Left lung (tissue), 10 donors: ENCODE measurements around the gene ZBTB40. TPM values are rescaled to one million over a fixed set of nuclear protein-coding genes. Genes with fewer than 3 reads are reported as not detected.

Experiments used
- ATAC-seq: fragments of 200-7000 bp; cut with Tn5 transposase; one replicate; pipeline ENCODE4 v1.9.1; 2020; ENCODE audit warnings: moderate library complexity
- DNase-seq, 4 donors: peaks; one replicate each; pipeline ENCODE4 v3.0.0-alpha.2; 2013 to 2020
- H3K27ac ChIP-seq, 2 donors: fragments of 200-600 bp; sonication (generic) in 1 of 2; one replicate each; pipeline versions ENCODE4 v1.5.0 to v1.8.0; 2020 to 2021
- H3K27me3 ChIP-seq, 2 donors: fragments of 200-600 bp; sonication (generic) in 1 of 2; one replicate each; pipeline versions ENCODE4 v1.5.0 to v1.8.0; 2020 to 2021
- H3K36me3 ChIP-seq, 2 donors: fragments of 200-600 bp; sonication (generic) in 1 of 2; one replicate each; pipeline versions ENCODE4 v1.5.0 to v1.8.0; 2020 to 2021
- H3K4me1 ChIP-seq, 2 donors: fragments of 200-600 bp; one replicate each; pipeline ENCODE4 v1.8.0; 2021
- H3K4me3 ChIP-seq, 2 donors: fragments of 200-600 bp; sonication (generic) in 1 of 2; one replicate each; pipeline versions ENCODE4 v1.5.0 to v1.8.0; 2020 to 2021; ENCODE audit warnings: mild to moderate bottlenecking in 1 of 2
- H3K9me3 ChIP-seq, 2 donors: fragments of 200-600 bp; sonication (generic) in 1 of 2; one replicate each; pipeline versions ENCODE4 v1.5.0 to v1.8.0; 2020 to 2021
- intact Hi-C, 2 donors: fragments of 100-400 bp; cut with DNase I; formaldehyde crosslinking; loops; one replicate each; pipeline versions ENCODE4 v1.11.2 to v1.14.2; 2022
- polyA plus RNA-seq, 6 donors: library from polyadenylated mRNA; unstranded; fragments of 120-200 nt; gene quantifications; one replicate each; pipeline ENCODE4 v1.2.1, GENCODE V29; 2013; ENCODE audit not compliant: insufficient read length in 6 of 6
- total RNA-seq, 2 donors: library from RNA; stranded (reverse); fragmentation: NEBNext Ultra II Directional; extraction: Animal tissue kit (Norgen Biotek cat#: 25700); gene quantifications; one replicate each; pipeline ENCODE4 v1.2.1, GENCODE V29; 2021
- TF ChIP-seq, protein P1 (sequence below), 2 donors: fragments of 200-600 bp; sonication (generic) in 1 of 2; IDR thresholded peaks; one replicate each; pipeline versions ENCODE4 v1.5.0 to v1.8.0; 2021; ENCODE audit warnings: antibody characterized with exemption in 2 of 2
- donor health status: DM: no; HTN: yes; CAD: no.
- donor health status: DM: no; HTN: no; CAD: no.

ZBTB40 gene
- total and polyA plus RNA-seq, 8 donors, result 16.0 to 24.8 (median 21.0) TPM

DNA sequence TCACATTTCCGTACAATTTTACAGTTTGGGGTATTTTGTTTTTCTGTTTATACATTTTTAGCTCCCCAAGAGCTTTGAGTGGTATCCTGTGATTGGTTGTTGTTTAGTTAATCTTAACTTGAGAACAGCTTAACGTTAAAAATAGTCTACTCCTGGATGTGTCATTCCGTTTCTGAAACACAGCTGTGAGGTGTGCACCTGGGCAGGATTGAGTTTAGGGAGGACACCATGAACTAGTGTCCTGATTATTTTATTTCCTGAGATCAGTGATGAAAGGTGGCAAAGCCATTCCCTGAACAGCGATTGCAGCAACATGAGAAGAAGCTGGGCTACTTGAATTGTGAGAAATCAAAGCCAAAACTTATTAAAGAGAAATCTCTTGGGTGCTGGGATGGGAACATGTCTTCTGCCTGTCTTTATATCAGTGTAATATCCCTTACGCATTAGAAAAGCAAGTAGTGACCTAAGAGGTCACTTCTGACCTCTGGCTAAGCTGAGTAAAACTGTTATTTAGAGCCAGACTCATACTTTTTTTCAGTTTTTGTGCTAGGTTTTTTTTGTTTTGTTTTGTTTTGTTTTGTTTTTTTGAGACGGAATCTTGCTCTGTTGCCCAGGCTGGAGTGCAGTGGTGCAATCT lies 43.4 kb downstream of the ZBTB40 start:
- H3K27me3 ChIP-seq, result no peaks in the 10 kb centered on the region
- H3K36me3 ChIP-seq, result peaks cover 0 to 37% of the 10 kb centered on the region in 2 donors
- no peak overlapping the region for H3K4me3 ChIP-seq
- intact Hi-C loops, result no loop called here
- TF ChIP-seq, protein P1, sequence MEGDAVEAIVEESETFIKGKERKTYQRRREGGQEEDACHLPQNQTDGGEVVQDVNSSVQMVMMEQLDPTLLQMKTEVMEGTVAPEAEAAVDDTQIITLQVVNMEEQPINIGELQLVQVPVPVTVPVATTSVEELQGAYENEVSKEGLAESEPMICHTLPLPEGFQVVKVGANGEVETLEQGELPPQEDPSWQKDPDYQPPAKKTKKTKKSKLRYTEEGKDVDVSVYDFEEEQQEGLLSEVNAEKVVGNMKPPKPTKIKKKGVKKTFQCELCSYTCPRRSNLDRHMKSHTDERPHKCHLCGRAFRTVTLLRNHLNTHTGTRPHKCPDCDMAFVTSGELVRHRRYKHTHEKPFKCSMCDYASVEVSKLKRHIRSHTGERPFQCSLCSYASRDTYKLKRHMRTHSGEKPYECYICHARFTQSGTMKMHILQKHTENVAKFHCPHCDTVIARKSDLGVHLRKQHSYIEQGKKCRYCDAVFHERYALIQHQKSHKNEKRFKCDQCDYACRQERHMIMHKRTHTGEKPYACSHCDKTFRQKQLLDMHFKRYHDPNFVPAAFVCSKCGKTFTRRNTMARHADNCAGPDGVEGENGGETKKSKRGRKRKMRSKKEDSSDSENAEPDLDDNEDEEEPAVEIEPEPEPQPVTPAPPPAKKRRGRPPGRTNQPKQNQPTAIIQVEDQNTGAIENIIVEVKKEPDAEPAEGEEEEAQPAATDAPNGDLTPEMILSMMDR (IDR thresholded peaks at IDR 0.05), result no peak
- ATAC-seq, result no peak
- H3K9me3 ChIP-seq, result no peaks in the 10 kb centered on the region
- H3K4me1 ChIP-seq, result peaks cover 3 to 27% of the 10 kb centered on the region in 2 donors
- H3K27ac ChIP-seq, result peak overlapping the region in 1 of 2 donors; percentile 69
- DNase-seq, result no peak

DNA sequence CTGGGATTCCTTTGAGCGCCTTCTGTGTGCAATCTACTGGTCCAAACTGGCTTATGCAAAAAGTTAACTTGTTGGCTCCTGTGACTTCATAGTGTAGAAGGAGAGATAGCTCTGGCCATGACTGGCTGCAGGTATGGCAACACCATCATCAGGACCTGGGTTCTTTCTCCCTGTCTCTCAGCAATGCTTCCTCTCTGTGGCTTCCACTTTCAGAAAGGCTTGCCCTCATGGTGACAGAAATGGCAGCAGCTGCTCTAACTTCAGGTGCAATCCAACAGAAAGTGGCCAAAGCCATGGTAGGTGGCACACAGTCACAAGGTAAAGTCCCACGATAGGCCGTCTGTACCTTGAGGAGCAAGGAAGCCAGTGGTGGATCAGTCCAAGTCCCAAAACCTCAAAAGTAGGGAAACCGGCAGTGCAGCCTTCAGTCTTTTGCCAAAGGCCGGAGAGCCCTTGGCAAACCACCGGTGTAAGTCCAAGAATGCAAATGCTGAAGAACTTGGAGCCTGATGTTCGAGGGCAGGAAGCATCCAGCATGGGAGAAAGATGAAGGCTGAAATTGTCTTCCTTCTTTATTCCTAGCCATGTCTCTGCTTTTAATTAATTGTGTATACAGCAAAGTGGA lies 45.0 kb downstream of the ZBTB40 start:
- Histone ChIP-seq H3K9me3 (no peaks in the 10 kb centered on the region), H3K4me3 (no peak overlapping the region), H3K27me3 (no peaks in the 10 kb centered on the region), H3K27ac (no peak overlapping the region), H3K4me1 (peaks cover 7 to 34% of the 10 kb centered on the region in 2 donors), H3K36me3 (peaks cover 0 to 26% of the 10 kb centered on the region in 2 donors)
- DNase-seq (no peak), ATAC-seq (no peak)
- TF ChIP-seq, protein P1 (IDR thresholded peaks at IDR 0.05), result no peak
- intact Hi-C loops, result no loop called here

DNA sequence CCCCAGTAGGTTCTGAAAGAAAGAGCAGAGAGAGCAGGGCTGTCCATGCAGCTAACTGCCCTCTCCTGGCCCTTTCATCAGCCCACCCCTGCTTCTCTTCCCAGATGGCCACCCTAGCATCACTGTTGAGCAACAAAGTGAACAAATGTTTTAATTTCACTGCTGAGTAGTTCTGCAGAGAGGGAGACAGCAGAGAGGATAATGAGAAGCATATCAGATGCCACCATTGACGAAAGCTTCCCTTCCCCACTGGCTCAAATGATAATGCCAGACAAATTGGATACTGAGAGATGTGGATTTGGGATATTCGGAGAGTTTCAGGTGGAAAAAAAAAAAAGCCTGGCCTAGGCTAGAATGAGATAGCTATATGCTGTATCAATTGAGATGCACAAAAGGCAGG lies 46.8 kb downstream of the ZBTB40 start:
- Histone ChIP-seq H3K4me3 (no peak overlapping the region), H3K9me3 (no peaks in the 10 kb centered on the region), H3K36me3 (peaks cover 0 to 16% of the 10 kb centered on the region in 2 donors), H3K27ac (no peak overlapping the region), H3K27me3 (no peaks in the 10 kb centered on the region), H3K4me1 (peaks cover 7 to 34% of the 10 kb centered on the region in 2 donors)
- intact Hi-C loops, result no loop called here
- TF ChIP-seq, protein P1 (IDR thresholded peaks at IDR 0.05), result no peak
- ATAC-seq (no peak), DNase-seq (no peak)

DNA sequence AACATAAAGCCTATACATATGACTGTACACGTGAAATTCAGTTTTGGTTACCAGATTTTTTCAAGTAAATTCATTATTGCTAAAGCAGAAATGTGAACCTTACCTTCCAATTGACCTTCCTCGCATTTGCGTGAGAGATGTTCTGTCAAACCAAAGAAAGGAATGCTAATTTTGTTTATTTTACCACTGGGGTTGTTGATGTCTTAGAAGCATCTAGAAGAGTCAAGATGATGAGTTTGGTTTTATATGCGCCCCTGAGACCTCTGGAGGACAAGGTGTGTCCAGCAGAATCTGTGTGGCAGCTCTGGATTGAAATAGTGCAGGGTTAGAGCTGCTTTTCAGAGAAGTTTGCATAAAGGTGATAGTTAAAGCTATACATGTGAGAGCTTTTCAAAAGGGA lies 48.4 kb downstream of the ZBTB40 start:
- Histone ChIP-seq H3K27me3 (no peaks in the 10 kb centered on the region), H3K36me3 (peaks cover 0 to 11% of the 10 kb centered on the region in 2 donors), H3K27ac (no peak overlapping the region), H3K4me1 (peaks cover 11 to 19% of the 10 kb centered on the region in 2 donors), H3K4me3 (no peak overlapping the region), H3K9me3 (no peaks in the 10 kb centered on the region)
- TF ChIP-seq, protein P1 (IDR thresholded peaks at IDR 0.05), result no peak
- DNase-seq (no peak), ATAC-seq (no peak)
- intact Hi-C loops, result no loop called here

DNA sequence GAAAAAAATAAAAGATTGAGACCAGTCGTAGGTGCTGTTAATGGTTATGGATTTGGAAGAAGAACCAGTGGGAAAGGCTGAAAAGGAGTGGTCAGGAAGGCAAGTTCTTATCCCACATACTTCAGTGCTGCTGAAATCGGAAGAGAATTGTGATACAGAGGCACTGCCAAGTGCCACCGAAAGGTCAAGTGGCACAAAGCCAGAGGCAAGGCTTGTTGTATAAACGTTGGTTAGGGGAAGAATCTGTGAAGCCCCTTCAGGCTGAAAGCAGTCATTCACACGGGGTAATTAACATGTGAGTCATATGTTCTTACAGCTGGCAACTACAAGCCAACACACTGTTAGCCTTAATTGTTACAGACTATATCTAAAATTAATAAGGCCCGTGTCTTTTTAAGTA lies 48.8 kb downstream of the ZBTB40 start:
- intact Hi-C loops, result no loop called here
- Histone ChIP-seq H3K9me3 (no peaks in the 10 kb centered on the region), H3K36me3 (peaks cover 0 to 12% of the 10 kb centered on the region in 2 donors), H3K27ac (no peak overlapping the region), H3K4me1 (peaks cover 11 to 16% of the 10 kb centered on the region in 2 donors), H3K27me3 (no peaks in the 10 kb centered on the region), H3K4me3 (no peak overlapping the region)
- ATAC-seq (peak; percentile 83), DNase-seq (peak in 3 of 4 donors; percentile 58 to 83 (median 63))
- TF ChIP-seq, protein P1 (IDR thresholded peaks at IDR 0.05), result no peak
